COR-L47 (cell line): ENCODE measurements around the gene CAMK2D.

Experiments
- DNase-seq: peaks from one replicate; lab custom pipeline; 2025; lab: John Stamatoyannopoulos, UW

The CAMK2D gene

DNA sequence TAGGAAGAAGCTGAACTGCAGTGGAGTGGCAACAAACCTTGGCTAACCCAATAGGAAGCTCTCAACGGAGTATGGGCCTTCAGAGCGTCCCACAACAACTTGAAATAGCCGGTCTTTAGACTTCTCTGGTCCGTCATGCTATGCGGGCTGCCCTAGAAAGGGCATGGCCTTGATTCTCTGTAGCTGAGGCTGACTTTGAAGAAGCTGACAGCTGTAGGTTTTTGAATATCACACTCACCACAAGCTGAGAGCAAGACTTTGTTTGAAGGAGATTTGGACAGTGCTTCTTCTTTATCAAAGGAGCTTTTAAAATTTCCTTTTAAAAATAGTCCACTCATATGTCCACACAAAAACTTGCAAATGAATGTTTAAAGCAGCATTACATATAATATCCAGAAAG lies 322.9 kb downstream of the CAMK2D start:
- DNase-seq = no peak

DNA sequence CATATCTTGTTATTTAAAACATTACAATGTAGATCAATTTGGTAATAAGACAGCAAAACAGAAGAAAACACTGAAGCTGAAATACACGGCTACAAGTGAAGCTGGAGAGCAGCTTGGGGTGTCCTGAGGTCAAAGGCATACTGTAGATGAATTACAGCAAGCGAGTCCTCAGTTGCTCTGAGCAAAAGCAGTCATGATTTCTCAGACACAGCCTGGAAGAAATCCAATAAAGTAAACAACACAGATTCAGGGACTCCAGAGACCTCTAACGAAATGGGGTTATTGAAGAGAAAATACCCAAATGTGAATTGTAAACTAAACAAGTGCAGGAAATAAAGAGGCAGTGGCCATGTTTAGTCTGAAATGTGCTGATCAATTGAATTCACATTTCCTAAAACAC lies 324.4 kb downstream of the CAMK2D start:
- no peak for DNase-seq

DNA sequence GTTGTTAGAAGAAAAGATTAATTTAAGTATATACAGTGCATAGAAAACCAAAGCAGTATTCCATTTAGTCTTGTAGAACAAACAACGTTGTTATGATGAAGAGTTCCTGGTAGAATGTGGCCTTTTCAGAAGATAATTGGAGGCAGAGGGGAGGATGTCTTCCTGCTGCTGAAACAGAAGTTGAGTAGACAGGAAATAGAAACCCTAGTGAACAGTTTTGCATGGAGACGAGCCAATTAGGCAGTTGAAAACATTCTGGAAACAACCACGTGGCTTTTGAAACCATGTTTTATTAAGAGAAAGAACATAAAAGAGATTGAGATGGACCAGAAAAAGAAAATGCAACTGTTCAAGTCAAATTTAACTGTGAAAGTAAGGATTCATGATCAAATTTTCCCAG lies 325.2 kb downstream of the CAMK2D start:
- DNase-seq = peak; percentile 38

DNA sequence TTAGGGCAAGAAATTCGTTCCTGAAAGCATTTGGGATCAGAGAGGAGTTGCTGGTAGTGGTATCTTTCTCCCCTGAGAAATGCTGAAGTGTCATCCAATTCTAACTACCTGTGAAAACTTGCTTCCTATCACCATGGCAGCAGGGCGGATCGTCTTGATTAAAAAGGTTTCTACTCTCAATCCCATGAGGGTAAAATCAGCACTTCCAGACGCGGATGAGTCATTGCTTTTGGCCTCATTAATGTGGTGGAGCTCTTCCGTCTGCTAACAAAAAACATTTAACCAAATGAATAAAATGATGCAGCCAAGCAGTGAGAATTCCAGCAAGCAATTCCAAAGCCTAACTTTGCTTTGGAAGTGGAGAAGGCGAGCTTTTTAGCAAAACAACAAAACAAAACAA lies 325.6 kb downstream of the CAMK2D start:
- no peak for DNase-seq

DNA sequence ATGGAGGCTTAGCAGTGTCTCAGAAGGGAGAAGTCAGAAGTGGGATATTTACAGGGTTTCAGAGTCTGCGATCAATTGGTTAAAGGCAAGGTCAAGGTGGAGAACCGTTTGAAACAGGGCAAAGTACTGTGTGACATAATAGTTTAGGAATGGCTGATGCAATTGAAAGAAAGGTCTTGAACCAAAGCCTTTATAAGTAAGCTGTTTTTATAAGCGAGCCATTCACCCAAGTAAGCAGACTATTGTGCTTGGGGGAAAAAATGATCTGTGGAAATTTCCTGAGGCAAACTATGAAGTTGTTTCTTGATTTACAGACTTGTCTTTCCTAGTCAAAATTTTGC lies 327.3 kb downstream of the CAMK2D start:
- no peak for DNase-seq

DNA sequence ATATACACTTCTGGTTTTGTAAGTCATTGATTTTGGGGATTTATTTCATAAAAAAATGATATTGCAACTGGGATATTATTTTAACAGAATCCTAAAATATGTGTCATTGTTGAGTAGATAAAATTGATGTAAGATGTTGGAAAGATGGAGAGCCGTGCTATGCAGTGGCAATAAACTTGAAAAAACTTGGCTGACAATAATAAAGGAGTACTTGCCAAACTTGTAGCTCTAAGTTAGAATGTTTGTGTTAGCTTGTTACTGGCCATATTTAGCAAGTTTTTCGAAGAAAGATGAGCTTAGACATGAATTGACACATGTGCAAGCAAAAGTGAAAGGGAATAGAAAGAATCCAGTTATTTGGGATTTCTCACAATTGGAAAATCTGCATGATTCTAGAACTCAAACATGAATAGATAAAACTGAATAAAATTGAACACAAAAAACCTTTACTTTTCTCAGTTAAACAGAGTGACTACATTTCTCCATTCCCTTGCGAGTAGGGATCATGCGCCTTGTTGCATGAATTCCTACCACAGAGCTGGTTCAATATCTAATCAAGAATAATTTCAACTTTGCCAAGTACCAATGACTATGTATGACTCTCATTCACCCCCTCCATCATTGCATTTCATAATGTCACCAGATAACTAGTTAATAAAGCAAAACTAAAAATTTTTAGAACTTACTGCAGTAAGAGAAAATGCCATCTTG lies 327.8 kb downstream of the CAMK2D start:
- no peak for DNase-seq

DNA sequence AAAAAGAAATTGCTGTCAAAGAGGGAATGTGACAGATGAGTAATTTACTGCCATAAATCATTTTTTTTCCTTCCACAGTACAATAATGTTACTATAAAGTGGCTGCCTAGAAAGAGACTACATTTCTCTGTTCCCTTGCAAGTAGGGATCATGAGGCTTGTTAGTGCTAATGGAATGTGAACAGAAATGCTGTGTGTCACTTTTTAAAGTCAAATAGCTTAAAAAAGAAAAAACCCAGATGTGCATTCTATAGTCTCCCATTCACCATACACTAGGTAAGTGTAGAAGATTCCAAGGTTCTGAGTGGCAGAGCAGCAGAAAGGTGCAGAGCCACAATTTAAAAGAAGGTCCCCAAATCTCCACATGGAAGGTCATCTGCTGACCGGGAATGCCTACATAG lies 328.4 kb downstream of the CAMK2D start:
- no peak for DNase-seq

DNA sequence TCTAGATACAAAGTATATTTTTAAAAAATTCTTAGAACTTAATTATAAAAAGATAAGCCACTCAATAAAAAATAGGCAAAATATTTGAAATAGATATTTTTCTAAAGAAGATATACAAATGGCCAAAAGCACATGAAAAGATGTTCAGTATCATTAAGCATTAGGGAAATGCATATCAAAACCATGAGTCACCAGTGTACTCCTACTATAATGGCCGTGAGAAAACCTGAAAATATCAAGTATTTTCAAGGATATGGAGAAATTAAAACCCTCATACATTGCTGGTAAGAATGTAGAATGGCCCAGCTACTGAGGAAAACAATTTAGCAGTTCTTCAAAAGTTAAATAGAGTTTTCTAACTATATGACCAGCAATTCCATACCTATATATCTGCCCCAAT lies 337.9 kb downstream of the CAMK2D start:
- DNase-seq = no peak

DNA sequence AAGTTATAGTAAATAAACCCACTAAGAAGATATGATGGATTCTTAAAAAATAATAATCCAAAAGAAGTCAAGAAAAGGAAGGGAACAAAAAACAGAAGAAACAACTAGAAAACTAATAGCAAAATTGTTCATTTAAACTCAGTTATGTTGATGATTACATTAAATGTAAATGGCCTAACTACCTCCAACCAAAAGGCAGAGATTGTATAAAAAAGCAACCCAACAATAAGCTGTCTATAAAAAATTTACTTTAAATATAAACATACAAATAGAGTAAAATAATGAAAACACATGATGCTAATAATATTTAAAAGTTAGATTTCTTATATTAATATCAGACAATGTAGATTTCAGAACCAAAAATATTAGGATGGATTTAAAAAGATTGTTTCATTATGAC lies 340.6 kb downstream of the CAMK2D start:
- no peak for DNase-seq

DNA sequence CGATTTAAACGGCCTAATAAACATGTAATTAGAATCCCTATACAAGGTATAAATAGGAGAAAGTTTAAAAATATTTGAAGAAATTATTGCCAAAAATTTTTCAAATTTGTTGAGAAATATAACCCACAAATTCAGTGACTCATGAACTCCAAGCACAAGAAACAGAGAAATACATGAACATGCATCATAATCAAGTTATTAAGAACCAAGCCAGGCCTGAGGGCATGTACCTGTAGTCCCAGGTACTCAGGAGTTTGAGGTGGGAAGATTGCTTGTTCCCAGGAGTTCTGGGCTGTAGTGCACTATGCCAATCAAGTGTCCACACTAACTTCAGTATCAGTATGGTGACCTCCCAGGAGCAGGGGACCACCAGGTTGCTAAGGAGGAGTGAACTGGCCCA lies 341.9 kb downstream of the CAMK2D start:
- DNase-seq = no peak

DNA sequence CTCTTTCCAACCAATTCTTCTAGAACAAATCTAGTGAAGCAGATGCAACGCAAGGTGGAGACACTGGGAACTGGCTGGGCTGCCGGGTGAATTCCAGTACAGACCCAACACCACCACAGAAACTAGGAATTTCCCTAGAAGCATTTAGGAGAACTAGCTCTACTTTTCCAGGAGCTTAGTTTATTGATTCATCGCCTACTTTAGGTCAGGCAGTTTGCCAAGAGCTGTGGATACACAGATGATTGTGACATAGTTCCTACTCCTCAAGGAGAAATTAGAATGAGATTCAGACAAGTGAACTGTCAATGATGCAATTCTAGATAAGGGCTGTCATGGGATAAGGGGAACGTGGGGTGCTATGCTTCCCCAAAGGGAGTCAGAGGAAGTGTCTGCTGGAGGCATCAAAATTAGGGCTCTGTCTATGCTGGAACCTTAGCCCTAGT lies 350.0 kb downstream of the CAMK2D start:
- no peak for DNase-seq

DNA sequence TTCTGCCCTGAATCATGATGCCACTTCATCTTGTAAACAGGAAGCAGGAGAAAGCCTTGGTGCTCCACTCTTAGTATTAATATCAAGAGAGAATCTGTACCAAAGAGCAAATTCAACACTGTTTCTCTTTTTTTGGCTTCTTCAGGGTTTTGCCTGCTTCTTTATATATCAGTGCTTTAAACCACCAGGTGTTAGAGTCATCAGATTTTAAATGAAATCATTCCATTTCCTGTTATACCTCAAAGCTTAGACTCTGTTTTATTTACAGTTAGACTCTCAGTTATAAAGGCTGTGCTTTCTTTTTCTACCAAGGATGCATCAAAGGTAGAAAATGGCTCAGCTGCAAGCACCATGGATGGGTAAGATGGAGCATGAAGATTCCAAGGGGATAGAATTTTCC lies 350.9 kb downstream of the CAMK2D start:
- DNase-seq = no peak

DNA sequence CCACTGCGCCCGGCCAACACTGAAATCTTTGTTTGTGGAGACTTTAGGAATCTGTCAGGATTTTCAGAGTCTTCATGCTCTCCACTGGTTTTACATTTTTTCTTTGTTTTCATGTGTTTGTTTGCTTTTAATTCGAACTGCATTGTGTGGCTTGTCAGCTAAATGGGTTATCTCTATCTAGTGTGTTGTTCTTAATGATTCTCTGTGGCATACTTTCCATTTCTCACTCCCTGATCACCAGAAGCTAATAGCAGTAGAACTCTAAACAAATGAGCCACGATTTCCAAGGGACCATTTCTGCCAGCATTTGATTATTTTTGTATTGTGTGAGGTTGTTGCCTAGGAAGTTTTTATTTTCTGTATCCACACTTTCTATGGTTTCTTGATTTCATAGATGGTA lies 352.4 kb downstream of the CAMK2D start:
- DNase-seq = no peak

DNA sequence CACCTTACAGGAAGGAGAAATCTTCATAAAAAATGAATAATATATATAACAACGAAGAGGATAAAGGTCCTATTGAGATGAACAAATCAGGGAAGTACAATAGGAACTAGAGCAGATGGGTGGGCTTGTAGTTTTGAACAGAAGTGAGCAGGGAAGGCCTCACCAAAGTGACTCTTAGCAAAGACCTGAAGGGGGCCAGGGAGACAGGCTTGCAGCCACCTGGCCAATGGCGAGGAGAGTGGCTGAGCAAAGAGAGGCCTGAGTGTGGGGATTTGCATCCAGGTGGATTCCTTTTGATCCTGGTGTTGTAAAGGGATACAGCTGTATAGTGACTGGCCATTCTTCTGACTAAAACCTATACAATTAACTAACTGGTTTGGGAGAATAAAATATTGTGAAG lies 354.1 kb downstream of the CAMK2D start:
- DNase-seq = peak; percentile 10

DNA sequence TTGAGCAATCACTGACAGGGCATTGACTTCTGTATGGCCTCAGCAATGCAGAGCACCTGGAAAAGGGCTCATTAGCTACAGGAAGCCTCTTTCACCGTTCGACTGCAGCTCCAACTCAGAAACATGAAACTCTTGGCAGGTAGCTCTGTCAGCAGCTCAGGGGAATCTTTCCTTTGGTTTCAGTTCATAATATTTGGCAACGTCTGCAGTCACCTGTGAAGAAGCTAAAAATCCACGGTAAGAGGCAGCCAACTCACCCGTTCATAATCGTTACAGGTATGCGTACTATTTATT lies 354.9 kb downstream of the CAMK2D start:
- DNase-seq = peak; percentile 49

DNA sequence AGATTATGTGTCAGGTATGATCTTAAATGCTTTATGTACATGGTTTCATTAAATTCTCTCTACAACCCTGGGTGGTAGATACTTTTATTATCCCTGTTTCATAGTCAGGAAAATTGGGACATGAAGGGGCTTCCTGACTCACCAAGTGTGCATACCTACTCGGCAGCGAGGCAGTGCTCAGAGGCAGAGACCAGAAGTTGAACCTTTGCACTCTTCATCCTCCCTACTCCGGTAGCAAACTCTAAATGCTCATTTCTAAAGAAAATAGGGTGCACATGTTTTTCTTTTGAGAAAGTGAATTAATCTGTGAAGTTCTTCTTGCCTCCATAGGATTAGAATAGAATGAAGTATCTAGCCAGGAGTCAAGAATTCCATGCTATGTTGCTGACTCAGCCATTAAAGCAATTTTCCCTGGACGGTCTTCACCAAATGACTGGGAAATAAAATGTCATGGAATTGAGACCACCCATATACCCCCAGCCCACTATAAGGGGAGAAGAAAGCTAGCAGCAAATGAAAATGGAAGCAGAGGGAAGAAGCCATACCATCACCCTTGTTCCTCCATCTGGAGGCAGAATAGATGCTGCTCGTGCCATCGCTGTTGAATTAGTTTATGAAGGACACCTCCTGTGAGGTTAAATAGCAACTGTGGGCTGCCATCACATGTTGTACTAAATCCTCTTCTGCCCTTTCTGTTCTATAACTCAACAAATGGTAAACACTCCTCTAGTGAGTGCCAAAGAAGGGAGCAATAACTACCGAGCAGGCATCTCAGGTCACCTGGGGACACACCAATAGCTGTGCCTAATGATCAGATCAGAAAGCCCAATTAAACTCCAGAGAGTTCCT lies 355.4 kb downstream of the CAMK2D start:
- no peak for DNase-seq

DNA sequence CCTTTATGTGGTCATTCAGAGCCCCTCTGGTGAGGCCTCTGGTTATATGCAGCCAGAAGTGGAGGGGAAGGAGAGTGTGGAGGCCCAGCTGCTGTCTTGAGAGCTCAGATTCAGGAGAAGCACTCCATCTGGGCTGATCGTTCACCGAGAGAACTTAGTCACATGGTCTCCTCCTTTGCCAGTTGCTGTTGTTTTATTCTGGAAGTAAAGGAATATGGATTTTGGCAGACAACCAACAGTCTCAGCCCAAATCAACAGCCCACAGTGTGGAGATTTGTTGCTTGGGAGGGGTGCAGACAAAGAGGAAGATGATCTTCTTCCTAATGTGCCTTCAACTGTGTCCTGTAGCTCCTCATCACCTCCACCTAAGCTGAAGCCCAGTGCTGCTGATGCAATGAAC lies 356.7 kb downstream of the CAMK2D start:
- DNase-seq = no peak

DNA sequence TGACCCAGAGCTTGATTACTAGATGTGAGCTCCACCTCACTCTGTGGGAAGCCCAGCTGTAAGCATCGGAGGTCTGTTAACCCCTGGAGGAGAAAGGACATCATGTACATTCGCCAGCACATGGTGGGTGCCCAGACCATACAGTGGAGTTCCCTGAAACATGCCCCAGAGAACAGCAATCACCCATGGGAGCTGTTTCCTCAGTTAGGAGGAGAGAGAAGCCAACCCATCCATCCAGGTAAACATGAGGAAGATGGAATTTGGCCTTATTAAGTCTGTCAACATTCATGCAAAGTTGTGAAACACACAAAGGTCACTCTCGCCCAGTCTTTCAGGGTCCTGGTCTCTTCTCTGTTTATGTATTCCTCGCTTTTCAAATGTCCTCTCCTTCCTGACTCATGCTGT lies 357.4 kb downstream of the CAMK2D start:
- DNase-seq = no peak
